ENCODE results near the gene FSIP1. TPM values are rescaled to one million over a fixed set of nuclear protein-coding genes. Genes with fewer than 3 reads are reported as not detected.

Gene FSIP1
- total RNA-seq, 1 donor from 2014 or later, result 2.5 TPM

DNA sequence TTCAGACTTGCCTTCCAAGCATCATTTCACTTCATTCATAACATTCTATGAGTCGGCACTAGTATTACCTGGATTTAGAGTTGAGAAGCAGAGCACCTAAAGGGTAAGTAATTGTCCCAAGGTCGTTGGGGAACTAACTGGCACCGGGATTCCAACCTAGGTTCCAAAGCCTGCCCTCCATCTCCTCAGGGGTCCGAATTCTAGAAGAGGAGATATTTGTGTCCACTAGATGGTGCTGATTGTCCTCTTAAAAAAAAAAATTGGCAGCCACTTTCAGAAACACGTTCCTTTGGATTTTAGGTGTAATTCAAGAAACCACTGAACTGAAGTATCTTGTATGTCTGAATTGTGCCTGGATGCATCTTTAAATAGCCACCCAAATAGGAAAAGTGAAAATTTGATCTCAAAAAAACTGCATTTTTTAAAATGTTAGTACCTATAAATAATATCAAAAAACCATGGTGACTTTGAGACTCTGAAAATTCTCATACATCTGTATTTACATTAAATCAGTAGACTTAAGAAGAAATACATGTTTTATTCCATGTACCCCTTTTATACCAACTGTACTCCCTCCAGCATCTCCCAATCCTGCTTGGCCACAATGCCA is 3.9 kb upstream of the FSIP1 start:
- TF ChIP-seq EZH2phosphoT487 (IDR thresholded peaks at IDR 0.05), result no peak
- TF ChIP-seq EZH2 (IDR thresholded peaks at IDR 0.05), result no peak
- TF ChIP-seq, protein P1, sequence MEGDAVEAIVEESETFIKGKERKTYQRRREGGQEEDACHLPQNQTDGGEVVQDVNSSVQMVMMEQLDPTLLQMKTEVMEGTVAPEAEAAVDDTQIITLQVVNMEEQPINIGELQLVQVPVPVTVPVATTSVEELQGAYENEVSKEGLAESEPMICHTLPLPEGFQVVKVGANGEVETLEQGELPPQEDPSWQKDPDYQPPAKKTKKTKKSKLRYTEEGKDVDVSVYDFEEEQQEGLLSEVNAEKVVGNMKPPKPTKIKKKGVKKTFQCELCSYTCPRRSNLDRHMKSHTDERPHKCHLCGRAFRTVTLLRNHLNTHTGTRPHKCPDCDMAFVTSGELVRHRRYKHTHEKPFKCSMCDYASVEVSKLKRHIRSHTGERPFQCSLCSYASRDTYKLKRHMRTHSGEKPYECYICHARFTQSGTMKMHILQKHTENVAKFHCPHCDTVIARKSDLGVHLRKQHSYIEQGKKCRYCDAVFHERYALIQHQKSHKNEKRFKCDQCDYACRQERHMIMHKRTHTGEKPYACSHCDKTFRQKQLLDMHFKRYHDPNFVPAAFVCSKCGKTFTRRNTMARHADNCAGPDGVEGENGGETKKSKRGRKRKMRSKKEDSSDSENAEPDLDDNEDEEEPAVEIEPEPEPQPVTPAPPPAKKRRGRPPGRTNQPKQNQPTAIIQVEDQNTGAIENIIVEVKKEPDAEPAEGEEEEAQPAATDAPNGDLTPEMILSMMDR (IDR thresholded peaks at IDR 0.05), result peak; percentile 74
- H2AFZ ChIP-seq (replicated peaks), result no peak overlapping the region
- peaks cover 14% of the 10 kb centered on the region for H3K79me2 ChIP-seq (ENCODE audit: low read depth)
- H3F3A ChIP-seq (ENCODE audit: low read depth), result peaks cover 22% of the 10 kb centered on the region
- Mint-ChIP-seq H3K27ac (peak overlapping the region; percentile 24), H3K36me3 (no peaks in the 10 kb centered on the region), H3K27me3 (ENCODE audit: insufficient read depth, low read depth) (no peaks in the 10 kb centered on the region), H3K9me3 (no peaks in the 10 kb centered on the region), H3K4me1 (peaks cover 55% of the 10 kb centered on the region), H3K4me3 (peak overlapping the region; percentile 51)
- H3K4me3 ChIP-seq, result no peak overlapping the region
- H3K4me1 ChIP-seq, result peaks cover 23% of the 10 kb centered on the region
- no peak overlapping the region for H3K9ac ChIP-seq
- no peaks in the 10 kb centered on the region for H3K36me3 ChIP-seq
- H3K4me2 ChIP-seq, result peak overlapping the region; percentile 7
- no peaks in the 10 kb centered on the region for H4K20me1 ChIP-seq (ENCODE audit: low read depth)
- no peak overlapping the region for H3K27ac ChIP-seq
- no peaks in the 10 kb centered on the region for H3K9me3 ChIP-seq (ENCODE audit: low read depth)
- DNase-seq (ENCODE audit: low spot score), result peak; percentile 80
- no peaks in the 10 kb centered on the region for H3K27me3 ChIP-seq

- Histone ChIP-seq H3K36me3 (no peaks in the 10 kb centered on the region), H3K9me3 (ENCODE audit: low read depth) (no peaks in the 10 kb centered on the region), H3F3A (ENCODE audit: low read depth) (peaks cover 25% of the 10 kb centered on the region), H3K4me3 (no peak overlapping the region), H3K4me2 (peak overlapping the region; percentile 7), H3K9ac (no peak overlapping the region), H3K27me3 (no peaks in the 10 kb centered on the region), H4K20me1 (ENCODE audit: low read depth) (no peaks in the 10 kb centered on the region), H3K4me1 (peaks cover 23% of the 10 kb centered on the region), H3K27ac (no peak overlapping the region), H3K79me2 (ENCODE audit: low read depth) (peaks cover 14% of the 10 kb centered on the region), H2AFZ (replicated peaks) (no peak overlapping the region)
- H3K9me3 Mint-ChIP-seq, result no peaks in the 10 kb centered on the region
- peaks cover 56% of the 10 kb centered on the region for H3K4me1 Mint-ChIP-seq
- H3K36me3 Mint-ChIP-seq, result no peaks in the 10 kb centered on the region
- no peak for TF ChIP-seq EZH2phosphoT487 (IDR thresholded peaks at IDR 0.05)
- TF ChIP-seq EZH2 (IDR thresholded peaks at IDR 0.05), result no peak
- TF ChIP-seq, protein P1 (IDR thresholded peaks at IDR 0.05), result no peak
- peak overlapping the region; percentile 39 for H3K4me3 Mint-ChIP-seq
- no peak for DNase-seq (ENCODE audit: low spot score)
- no peak overlapping the region for H3K27ac Mint-ChIP-seq
- no peaks in the 10 kb centered on the region for H3K27me3 Mint-ChIP-seq (ENCODE audit: insufficient read depth, low read depth)
Measured at GRCh38 chr15:39785841-39786240, 3.2 kb upstream of the FSIP1 start.

GRCh38 chr15:39785139-39785538 is 2.5 kb upstream of the FSIP1 start:
- peaks cover 56% of the 10 kb centered on the region for H3K4me1 Mint-ChIP-seq
- H3K27ac Mint-ChIP-seq, result no peak overlapping the region
- Histone ChIP-seq H4K20me1 (ENCODE audit: low read depth) (no peaks in the 10 kb centered on the region), H2AFZ (replicated peaks) (no peak overlapping the region), H3K27ac (no peak overlapping the region), H3K4me1 (peaks cover 23% of the 10 kb centered on the region), H3K9ac (no peak overlapping the region), H3K4me3 (no peak overlapping the region), H3K9me3 (ENCODE audit: low read depth) (no peaks in the 10 kb centered on the region), H3F3A (ENCODE audit: low read depth) (peaks cover 25% of the 10 kb centered on the region), H3K36me3 (no peaks in the 10 kb centered on the region), H3K27me3 (no peaks in the 10 kb centered on the region), H3K4me2 (peak overlapping the region; percentile 90), H3K79me2 (ENCODE audit: low read depth) (peaks cover 14% of the 10 kb centered on the region)
- no peaks in the 10 kb centered on the region for H3K27me3 Mint-ChIP-seq (ENCODE audit: insufficient read depth, low read depth)
- TF ChIP-seq, protein P1 (IDR thresholded peaks at IDR 0.05), result no peak
- TF ChIP-seq EZH2phosphoT487 (IDR thresholded peaks at IDR 0.05) (no peak), EZH2 (IDR thresholded peaks at IDR 0.05) (no peak)
- no peaks in the 10 kb centered on the region for H3K36me3 Mint-ChIP-seq
- DNase-seq (ENCODE audit: low spot score), result no peak
- H3K9me3 Mint-ChIP-seq, result no peaks in the 10 kb centered on the region
- H3K4me3 Mint-ChIP-seq, result peak overlapping the region; percentile 86

Data from neural progenitor cell (in vitro differentiated cells).